GM19397 (cell line): ENCODE results near the gene CLASP1.

ENCODE experiments used
- ATAC-seq: cut with Tn5 transposase; IDR thresholded peaks from one replicate; pipeline ENCODE4 v1.9.1; 2021; ENCODE audit warnings: mild to moderate bottlenecking, moderate library complexity; ENCODE audit not compliant: unreplicated experiment

Gene CLASP1

DNA sequence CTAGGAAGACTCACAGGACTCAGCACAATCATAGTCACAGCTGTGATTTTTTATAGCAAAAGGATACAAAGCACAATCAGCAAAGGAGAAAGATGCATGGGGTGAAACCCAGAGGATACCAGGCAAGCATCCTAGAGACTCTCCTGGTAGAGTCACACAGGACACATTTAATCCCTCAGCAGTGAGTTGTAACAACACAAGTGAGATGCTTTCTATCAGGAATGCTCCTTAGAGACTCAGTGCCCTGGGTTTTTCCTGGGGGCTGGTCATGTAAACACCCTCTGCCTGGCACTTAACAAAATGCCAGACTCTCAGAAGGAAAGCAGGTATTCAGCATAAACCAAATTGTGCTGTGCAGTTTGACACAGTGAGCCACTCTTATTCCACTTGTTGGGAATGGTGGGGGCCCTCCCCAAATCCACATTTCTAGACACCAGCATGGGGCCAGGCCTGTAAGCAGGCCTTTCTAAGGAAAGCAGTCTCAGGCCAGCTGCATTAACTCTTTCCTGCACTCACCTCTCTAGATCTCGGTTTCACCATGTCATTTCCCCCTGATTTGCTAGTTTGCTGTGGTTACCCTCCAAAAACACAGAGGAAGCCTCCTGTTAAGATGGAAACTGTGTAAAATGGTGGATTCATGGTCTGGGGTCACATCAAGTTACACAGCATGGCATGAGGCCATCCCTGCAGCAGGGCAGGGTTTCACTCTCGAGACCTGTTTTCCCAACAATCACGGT lies 135.5 kb downstream of the CLASP1 start:
- no peak for ATAC-seq

DNA sequence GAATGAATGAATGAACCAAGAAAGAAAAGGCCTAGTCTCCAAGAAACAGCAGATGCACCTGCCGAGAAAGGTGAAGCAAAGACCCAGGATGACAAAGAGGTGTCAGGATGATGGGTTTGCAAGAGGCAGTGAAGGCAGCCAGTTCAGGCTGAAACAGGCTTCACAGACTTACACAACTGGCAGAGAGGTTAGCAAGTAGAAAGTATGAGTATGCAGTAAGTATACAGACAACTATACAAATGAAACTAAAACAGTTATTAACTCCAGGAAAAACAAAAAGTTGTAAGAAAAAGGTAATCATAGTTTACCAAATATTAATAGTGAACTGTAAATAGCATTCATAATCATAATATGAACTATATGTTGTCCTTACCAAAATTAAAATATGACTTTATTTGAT lies 138.4 kb downstream of the CLASP1 start:
- ATAC-seq = no peak

DNA sequence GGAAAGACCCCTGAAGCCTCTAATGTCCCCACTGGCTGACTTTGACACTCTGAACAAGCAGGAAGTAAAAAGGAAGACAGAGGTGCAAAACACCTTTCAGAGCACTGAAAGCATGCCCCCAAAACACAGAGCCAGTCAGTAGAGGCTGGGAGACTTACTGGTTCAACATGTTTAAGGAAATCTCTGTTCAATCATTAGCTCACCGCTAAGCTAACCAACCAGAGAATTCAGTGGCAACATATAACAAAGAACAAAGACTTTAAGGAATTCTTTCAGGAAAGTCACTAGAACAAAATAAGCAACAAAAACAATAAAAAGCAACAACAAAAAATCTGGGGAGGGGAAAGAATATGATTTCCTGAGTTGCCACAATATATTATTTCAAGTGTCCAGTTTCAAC lies 142.6 kb downstream of the CLASP1 start:
- no peak for ATAC-seq

DNA sequence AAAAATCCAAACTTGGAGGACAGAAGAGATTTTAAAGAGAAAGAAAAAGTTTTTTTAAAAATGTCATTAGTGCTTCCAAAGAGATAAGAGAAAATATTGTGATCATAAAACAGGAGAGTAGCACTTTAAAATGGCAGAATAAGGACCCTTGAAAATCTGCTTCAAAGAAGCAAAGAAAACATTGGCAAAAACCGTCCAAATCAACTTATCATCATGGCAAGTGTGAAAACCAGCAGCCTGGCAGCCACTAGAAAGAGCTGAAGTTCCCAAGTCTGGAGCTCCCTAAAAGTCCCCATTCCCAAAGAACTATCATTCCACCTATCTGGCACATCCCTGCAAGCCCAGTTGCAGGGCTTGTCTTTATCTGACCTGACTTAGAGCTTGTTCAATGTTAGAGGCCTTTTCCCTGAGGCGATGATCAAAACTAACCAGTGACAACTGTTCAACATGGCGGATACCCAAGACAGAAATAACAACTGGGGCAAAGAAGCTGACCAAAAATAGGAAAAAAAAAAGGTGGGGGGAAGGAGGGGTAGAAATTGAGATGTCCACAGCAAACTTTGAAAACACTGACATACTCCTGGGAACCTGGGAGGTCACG lies 143.2 kb downstream of the CLASP1 start:
- no peak for ATAC-seq

DNA sequence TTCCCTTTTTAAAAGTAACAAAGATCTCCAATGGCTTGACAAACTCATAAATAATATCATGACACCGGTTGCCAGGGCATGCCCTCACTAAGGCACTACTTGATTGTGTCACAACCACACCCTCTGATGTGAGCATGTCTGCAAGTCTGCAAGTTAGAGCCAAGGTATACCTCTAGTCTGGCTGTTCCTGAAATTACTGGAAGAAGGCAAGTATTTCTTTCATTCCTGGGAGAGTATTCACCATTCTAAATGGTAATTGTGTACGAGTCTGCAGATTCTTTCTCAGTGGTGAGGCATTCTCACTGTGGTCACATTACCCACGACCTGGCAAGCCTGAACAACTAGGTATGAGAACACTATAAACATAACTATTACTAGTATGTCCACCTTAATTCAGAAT lies 144.3 kb downstream of the CLASP1 start:
- no peak for ATAC-seq

DNA sequence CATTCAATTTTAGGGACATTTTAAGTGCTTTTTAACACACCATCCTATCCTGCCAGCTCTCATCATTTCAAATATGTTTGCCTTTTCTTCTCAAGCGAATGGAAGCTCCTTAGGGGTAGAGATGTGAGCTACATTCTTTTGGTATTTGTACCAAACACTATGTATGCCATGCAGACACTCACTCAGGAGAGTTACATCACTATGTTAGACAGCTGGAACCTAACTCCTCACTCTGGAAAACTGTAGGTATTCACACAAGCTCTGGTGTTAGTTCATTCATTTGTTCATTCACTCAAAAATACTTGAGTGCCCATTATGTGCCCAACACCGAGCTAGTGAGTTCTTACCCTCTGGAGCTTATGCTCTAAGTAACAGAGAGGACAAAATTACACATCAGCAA lies 144.9 kb downstream of the CLASP1 start:
- no peak for ATAC-seq

DNA sequence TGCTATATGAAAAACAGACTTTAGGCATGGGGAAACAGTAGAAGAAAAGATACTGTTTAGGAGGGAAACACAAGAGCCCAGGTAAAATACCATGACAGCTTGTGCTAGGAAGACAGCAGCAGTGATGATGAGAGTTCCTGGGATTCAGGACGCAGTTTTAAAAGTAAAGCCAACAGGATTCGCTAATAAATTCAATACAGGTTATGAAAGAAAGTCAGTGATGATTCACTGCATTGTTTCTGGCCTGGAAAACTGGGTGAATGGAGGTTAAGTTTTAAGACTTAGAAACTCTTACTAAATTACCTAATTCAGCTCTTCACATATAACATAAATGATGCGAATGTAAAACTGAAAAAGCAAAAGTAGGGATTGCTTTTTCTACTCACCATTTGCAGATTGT lies 146.5 kb downstream of the CLASP1 start:
- ATAC-seq = no peak

DNA sequence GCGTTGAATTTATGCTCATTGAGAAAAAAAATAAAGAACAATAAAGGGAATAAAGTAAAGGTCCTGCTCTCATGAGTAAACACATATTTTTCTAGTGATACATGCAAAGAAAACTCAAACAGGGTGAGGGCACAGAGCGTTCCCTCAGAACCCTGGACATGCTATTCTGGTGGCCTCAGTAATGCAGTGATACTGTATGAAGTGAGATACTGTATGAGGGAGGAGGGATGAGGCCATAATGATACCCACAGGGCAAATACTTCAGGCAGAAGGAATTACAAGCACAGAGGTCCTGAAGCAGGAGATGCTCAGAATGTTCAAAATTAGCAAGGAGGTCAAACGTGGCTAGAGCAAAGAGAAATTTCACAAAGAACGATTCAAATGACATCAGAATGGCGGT lies 147.0 kb downstream of the CLASP1 start:
- ATAC-seq = no peak

DNA sequence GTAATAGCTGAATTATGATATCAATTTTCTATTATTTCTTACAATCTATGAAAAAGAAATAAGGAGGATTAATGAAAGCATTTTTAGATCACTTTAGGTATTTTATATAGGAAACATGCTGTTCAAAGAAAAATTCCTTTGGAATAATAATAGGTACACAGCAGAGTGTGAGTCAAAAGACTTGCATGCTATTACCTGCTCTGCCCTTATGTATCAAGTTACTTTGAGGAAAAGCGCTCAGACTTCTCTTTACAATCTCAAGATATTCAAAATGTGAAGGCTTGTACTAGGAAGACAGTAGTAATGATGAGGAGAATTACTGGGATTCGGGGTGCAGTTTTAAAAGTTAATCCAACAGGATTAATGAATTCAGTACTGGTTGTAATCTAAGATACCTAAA lies 147.7 kb downstream of the CLASP1 start:
- no peak for ATAC-seq

DNA sequence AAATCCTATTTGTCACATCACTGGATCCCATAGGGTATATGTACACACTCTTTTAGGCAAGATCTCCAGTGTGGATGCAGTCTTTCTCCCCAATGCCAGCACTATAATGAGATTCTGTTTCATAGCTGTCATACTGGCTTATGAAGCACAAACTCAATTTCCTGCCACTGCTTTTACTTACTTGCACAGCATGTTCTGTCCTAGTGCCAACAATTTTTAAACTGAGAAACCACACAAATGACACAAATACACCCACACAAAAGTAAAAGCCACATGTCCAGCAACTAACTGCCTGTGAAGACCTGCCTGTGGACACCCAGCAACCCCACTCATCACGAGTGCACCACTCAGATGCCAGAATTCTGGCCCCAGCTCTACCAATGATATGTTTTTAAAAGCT lies 148.2 kb downstream of the CLASP1 start:
- ATAC-seq = no peak

DNA sequence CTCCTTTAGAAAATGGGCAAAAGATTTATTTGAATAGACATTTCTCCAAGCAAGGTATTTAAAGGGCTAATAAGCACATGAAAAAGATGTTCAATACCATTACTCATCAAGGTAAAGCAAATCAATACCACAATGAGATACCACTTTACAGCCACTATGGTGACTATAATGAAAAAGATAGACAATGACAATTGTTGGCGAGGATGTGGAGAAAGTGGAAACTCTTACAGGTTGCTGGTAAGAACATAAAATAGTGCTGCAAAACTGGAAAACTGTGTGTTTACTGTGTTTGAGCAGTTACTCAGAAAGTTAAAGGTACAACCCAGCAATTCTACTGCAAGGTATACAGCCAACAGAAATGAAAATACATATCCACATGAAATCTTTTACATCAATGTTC lies 150.5 kb downstream of the CLASP1 start:
- no peak for ATAC-seq

DNA sequence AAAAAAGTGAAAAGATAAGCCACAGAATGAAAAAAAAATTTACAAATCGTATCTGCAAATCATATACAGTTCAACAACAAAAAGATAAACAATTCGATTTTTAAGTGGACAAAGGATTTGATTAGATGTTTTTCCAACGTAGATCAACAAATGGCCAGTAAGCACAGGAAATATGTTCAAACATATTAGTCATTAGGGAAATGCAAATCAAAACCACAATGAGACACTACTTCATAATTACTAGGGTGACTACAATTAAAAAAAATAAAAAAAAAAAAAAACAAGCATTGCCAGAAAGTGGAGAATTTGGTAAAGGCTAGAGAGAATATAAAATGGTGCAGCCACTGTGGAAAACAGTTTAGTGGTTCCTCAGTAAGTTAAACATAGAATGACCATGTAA lies 156.9 kb downstream of the CLASP1 start:
- no peak for ATAC-seq

DNA sequence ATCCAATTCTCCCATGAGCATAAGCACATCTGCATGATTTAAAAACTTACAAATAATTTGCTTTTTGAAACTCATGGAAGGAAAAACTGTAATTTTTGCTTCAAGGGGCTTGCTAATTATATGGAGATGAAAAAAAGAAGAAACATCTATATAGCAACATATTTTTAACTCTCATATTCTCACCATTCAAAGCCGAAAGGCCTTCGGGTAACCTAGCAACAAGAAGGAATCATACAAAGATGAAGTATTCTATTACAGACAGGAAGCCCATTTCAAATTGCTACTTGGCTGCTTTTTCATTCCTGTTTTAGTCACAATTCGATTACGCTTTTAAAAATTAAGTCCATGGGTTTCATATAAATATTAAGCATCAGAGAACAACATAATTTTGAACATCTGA lies 157.7 kb downstream of the CLASP1 start:
- no peak for ATAC-seq

DNA sequence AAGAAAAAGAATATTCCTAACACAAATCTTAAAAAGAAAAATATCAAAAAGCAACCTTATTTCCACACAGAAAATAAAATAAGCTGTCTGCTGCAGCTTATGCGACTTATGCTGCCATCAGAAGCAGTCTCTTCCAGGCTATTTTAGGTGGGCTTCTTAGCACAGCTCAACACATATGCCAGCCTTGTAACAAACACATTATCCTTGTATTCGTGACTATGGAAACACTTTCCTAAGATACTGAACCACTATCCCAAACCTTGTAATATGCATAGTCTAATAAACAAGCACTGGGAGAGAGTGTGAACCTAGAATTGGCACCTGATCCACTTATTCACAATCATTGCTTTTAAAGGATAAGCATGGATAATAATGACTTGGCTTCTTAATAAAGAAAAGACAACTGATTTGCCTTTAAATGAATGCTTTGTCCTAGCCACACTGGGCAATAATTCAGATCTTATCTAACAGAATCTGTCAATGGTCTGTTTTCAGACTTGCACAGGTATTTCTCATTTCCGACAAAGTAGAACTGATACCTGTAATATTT lies 158.6 kb downstream of the CLASP1 start:
- no peak for ATAC-seq

DNA sequence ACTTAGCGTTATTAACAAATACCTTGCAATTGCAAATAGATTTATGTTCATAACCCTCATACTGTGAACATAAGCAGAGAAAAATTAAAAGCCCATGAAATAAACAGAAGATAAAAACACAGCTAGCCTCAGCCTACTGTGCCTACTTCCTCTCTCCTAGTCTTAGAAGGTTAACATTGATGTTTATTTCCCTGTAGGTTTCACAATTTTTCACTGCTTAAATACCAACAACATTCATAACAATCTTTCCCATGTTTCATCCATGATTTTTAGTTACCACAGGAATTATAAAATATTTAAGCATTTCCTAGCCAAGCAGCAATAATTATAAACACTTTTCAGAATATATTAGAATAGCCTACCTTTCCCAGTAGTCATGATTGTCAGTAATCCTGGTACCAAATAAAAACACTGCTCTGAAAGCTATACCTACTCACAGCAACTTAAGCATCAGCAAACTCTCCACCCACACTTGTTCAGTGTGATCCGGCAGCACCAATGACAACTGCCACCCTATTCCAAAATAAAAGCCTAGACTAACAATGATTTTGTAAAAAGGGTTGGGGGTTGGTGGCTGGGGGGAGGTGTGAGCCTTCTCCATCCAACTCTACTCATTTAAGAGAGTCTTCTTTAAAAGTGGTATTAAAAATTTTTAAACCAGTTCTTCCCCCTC lies 159.2 kb downstream of the CLASP1 start:
- ATAC-seq = no peak

DNA sequence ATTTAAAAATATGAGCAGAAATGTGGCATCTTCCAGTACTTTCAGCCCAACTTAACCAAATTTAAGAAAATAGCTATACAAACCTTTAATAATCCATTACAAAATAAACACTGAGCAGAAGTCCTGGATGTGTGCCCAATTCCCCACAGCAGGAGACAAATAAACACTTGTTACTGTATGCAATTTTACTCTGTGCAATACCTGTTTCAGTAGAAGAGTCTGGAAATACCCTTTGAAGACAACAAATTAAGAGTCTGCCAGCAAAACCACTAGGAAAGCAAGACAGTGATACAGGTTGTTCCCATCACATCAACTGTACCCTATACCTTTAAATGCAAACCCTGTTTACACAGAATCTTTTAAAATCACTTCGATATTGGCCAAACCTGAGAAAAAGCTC lies 160.0 kb downstream of the CLASP1 start:
- ATAC-seq = no peak

DNA sequence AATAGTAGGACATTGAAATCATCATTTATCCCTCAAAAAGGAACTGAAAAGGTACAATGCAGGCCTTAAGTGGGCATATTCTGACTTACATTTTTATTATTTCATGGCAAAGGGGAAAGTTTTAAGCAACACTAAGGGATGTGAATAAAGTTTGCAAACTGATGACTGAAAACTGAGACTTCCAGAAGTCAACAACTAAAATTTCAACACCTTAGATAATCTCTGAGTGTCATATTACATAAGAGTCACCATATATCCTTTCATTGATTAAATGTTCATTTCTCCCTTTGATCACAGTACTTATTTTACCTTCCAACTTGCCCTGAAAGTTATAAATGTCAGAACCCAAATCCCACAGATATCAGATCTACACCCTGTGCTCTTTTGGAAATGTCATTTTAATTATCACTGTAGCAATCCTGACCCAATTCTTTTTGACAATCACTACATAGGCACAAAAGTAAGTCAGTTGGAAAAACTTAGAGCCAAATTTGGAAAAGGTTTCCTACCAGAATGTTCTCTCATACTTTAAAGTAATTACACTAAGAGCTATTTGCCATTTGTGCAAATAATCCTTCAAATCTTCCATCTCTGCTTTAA lies 163.0 kb downstream of the CLASP1 start:
- no peak for ATAC-seq

DNA sequence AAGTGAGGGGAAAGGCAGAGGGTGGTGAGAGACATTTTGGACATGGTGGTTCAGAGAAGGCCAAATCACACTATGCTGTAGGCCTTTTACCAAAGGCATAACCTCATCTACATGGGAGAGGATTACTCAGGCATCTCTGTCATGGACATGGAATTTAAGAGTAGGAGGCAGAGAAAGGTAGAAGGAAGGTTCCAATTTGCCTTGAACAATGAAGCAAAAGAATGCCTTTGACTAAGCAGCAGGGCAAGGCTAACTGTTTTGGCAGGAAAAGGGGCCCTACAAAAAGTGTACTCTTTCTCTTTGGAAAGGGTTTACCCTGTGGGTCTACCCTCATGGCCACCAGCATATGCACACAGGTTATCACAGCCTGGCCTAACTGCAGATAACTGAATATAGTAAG lies 164.2 kb downstream of the CLASP1 start:
- ATAC-seq = no peak

DNA sequence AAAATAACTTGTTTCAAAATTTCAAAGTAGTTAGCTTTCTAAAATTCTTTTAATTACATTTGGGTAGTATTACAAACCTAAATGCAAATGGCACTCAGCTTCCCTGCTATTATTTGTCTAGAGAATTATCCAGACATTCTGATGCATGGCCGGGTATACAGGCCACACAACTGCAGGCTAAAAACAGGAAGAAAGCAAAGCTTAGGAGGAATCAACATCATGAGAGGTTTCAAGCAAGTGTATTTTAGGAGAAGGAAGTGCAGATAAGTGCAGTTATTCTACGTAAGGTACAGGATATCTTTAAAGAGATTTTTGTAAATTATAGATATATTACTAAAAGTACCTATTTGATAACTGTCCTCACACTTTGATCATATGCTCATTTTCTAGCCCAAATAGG lies 165.4 kb downstream of the CLASP1 start:
- no peak for ATAC-seq

DNA sequence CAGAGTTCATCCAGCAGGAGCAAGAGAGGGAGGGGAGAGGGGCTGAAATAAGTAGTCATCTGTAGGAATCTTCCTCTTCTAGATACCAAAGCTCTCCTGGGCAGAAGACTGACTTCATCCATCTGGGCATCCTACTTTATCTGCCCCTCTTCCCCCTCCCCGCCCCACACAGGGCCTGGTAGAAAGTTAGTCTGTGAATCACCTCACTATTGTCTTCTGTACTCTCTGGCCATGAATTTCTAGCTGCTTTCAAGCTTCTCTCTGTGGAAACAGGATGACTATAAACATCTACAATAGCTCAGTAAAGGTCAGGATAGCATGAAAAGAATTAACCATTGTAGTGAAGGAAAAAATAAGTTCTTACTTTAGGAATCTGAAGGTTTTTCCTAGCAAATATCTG lies 166.2 kb downstream of the CLASP1 start:
- ATAC-seq = no peak

DNA sequence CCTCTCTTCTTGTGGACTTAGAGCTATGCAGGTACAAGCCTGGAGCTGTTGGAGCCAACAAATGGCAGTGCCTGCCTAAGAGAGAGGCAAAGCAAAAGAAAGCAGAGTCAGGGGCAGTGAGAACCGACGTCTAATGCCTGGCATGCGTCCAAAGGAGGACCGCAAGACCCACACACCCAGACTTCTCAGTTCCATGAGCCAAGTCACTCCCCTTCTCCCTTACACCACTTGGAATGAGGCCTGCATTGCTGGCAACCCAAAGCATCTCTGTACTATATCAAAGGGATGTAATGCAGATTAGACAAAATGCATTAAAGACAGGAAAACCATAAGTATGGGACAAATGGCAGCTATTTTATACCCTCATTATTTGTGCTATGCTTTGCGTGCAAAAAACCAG lies 168.4 kb downstream of the CLASP1 start:
- no peak for ATAC-seq
